Measurements from ENCODE around the gene ALB.
"Not testable (repeated sequence)": the region's sequence is repeated elsewhere in the genome, so short reads cannot be mapped to it uniquely, and the experiment has no call there.

The ALB gene

GRCh38 chr4:73404042-73404441, at the start of gene ALB:
ALB (plus strand) TSS chr4:73404287; CDS start chr4:73404328, 41 bp downstream.
- ChIA-PET CTCF (no interaction called here), POLR2A (no interaction called here)
- TF ChIP-seq, protein P1, sequence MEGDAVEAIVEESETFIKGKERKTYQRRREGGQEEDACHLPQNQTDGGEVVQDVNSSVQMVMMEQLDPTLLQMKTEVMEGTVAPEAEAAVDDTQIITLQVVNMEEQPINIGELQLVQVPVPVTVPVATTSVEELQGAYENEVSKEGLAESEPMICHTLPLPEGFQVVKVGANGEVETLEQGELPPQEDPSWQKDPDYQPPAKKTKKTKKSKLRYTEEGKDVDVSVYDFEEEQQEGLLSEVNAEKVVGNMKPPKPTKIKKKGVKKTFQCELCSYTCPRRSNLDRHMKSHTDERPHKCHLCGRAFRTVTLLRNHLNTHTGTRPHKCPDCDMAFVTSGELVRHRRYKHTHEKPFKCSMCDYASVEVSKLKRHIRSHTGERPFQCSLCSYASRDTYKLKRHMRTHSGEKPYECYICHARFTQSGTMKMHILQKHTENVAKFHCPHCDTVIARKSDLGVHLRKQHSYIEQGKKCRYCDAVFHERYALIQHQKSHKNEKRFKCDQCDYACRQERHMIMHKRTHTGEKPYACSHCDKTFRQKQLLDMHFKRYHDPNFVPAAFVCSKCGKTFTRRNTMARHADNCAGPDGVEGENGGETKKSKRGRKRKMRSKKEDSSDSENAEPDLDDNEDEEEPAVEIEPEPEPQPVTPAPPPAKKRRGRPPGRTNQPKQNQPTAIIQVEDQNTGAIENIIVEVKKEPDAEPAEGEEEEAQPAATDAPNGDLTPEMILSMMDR (IDR thresholded peaks at IDR 0.05; ENCODE audit: control extremely low read depth, extremely low read depth, low read depth, missing control alignments), result no peak
- DNase-seq (ENCODE audit: extremely low spot score), result no peak

- CTCF ChIA-PET, result interaction anchor here (0.9 to 1.8 kb wide), 2 partner anchors 11 to 16 kb away, joined by 4 read pairs; no protein-coding TSS in a partner anchor
- POLR2A ChIA-PET; DNase-seq (ENCODE audit: extremely low spot score): not testable (repeated sequence)
Measured at GRCh38 chr4:73357174-73357573, 46.9 kb upstream of the ALB start.

- DNase-seq (ENCODE audit: extremely low spot score); POLR2A ChIA-PET: not testable (repeated sequence)
- CTCF ChIA-PET, result interaction anchor here (1.0 to 1.2 kb wide), 2 partner anchors 12 to 29 kb away, joined by 4 read pairs; no protein-coding TSS in a partner anchor
Measured at GRCh38 chr4:73369506-73370199, 34.4 kb upstream of the ALB start.

DNA sequence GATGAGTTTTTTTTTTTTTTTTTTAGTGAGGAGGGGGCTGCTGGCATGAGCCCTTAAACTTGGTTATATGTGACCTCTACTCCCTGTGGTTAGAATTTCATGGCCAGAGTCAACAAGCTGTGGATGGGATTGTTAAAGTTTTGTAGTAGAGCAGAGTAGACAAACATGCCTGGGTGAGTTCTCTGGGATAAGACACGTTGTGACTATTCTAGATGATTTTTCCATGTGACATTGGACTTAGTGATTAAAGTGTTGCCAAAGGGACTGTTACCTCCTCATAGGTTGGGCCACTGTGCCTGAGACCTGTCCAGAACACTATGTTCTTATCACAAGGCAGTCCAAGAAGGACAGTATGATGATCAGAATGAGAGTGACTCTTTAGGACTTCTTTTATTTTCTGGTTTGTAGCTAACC, 28.8 kb upstream of the ALB start:
- POLR2A ChIA-PET, result no interaction called here
- no peak for DNase-seq (ENCODE audit: extremely low spot score)
- CTCF ChIA-PET, result no interaction called here
- TF ChIP-seq, protein P1 (IDR thresholded peaks at IDR 0.05; ENCODE audit: control extremely low read depth, extremely low read depth, low read depth, missing control alignments), result no peak

- POLR2A ChIA-PET, result no interaction called here
Measured at GRCh38 chr4:73376251-73376650, 27.8 kb upstream of the ALB start.

DNA sequence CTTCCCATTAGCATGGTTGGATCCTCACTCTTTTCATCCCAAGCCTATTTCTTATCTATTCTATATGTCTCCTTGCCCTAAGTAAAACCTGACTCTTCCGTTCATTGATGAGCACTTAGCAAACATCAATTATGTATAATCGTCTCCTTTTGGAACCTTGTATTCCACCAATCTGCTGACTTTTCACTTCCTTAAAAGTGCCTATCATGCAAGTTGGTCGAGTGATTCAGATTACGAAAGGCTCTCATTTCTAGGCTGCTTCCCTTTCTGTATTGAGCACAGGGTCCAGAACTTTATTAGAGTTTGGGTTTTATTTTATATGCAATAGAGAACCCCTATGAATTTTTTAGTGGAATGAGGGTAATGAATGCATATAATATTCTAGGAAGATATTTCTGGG, 27.1 kb upstream of the ALB start:
- no peak for DNase-seq (ENCODE audit: extremely low spot score)
- TF ChIP-seq, protein P1 (IDR thresholded peaks at IDR 0.05; ENCODE audit: control extremely low read depth, extremely low read depth, low read depth, missing control alignments), result no peak
- ChIA-PET POLR2A (no interaction called here), CTCF (no interaction called here)

More at GRCh38 chr4:73376251-73376650, 27.8 kb upstream of the ALB start:
- CTCF ChIA-PET, result no interaction called here
- TF ChIP-seq, protein P1 (IDR thresholded peaks at IDR 0.05; ENCODE audit: control extremely low read depth, extremely low read depth, low read depth, missing control alignments), result no peak
- no peak for DNase-seq (ENCODE audit: extremely low spot score)

DNA sequence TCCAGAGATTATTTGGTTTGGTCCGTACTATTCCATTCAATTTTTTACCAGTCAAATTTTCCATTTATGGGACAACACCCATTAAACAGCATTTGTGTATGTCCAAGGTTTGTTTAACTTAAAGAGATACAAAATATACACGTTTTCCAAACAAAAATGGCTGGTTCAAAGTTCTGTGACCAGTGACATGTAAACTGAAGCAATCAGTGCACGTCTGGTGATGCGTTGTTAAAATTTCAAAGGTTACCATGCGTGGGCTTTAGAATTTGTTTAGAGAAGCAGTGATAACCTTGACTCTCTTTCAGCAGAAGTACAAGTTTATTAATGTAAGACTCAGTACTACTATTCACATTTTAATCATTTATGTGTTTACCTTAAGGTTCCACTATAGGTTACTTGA, 25.2 kb upstream of the ALB start:
- TF ChIP-seq, protein P1 (IDR thresholded peaks at IDR 0.05; ENCODE audit: control extremely low read depth, extremely low read depth, low read depth, missing control alignments), result no peak
- POLR2A ChIA-PET, result no interaction called here
- no peak for DNase-seq (ENCODE audit: extremely low spot score)
- CTCF ChIA-PET, result no interaction called here

DNA sequence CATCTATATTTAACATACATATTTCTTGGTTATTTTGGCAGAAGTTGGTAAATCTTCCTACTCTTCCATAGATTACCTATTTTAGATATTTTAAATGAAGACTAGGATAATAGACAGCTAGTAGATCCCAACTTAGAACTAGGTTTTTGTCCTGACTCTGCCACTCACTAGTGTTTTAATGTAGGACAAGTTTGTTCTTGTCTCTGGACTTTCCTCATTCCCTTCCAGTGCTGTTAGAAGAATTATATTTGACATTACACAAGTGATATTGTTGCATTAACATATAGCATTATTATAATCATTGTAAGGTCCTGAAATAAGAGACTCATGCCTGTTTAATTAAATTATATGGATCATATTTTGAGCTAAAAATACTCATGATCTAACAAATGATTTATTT, 24.1 kb upstream of the ALB start:
- ChIA-PET CTCF (no interaction called here), POLR2A (no interaction called here)
- DNase-seq (ENCODE audit: extremely low spot score), result no peak
- TF ChIP-seq, protein P1 (IDR thresholded peaks at IDR 0.05; ENCODE audit: control extremely low read depth, extremely low read depth, low read depth, missing control alignments), result no peak

Data from GM10248 (cell line).